Measurements from ENCODE around the gene VPS33B.

- TF ChIP-seq, protein P1, sequence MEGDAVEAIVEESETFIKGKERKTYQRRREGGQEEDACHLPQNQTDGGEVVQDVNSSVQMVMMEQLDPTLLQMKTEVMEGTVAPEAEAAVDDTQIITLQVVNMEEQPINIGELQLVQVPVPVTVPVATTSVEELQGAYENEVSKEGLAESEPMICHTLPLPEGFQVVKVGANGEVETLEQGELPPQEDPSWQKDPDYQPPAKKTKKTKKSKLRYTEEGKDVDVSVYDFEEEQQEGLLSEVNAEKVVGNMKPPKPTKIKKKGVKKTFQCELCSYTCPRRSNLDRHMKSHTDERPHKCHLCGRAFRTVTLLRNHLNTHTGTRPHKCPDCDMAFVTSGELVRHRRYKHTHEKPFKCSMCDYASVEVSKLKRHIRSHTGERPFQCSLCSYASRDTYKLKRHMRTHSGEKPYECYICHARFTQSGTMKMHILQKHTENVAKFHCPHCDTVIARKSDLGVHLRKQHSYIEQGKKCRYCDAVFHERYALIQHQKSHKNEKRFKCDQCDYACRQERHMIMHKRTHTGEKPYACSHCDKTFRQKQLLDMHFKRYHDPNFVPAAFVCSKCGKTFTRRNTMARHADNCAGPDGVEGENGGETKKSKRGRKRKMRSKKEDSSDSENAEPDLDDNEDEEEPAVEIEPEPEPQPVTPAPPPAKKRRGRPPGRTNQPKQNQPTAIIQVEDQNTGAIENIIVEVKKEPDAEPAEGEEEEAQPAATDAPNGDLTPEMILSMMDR (IDR thresholded peaks at IDR 0.05), result no peak
- TF ChIP-seq POLR2A (IDR thresholded peaks at IDR 0.05), result no peak
Observed at GRCh38 chr15:90966262-90966661, 56.1 kb downstream of the VPS33B start.

Measured in uterus (tissue), 2 donors.